Putamen (tissue), 1 donor: ENCODE measurements around the gene BIRC6.
"Not testable (repeated sequence)": the region's sequence is repeated elsewhere in the genome, so short reads cannot be mapped to it uniquely, and the experiment has no call there.

Experiments used
- DNase-seq: peaks from one replicate; pipeline ENCODE4 v3.0.0-alpha.2; 2016; ENCODE audit warnings: low spot score

BIRC6 gene

GRCh38 chr2:32446369-32446768 lies 89.5 kb downstream of the BIRC6 start:
- DNase-seq = no peak

GRCh38 chr2:32450851-32451250 lies 94.0 kb downstream of the BIRC6 start:
- DNase-seq = no peak

GRCh38 chr2:32452338-32453064 lies 95.7 kb downstream of the BIRC6 start:
- DNase-seq = no peak

- no peak for DNase-seq
Measured at GRCh38 chr2:32453242-32454062, 96.6 kb downstream of the BIRC6 start.

GRCh38 chr2:32455816-32456215 lies 99.0 kb downstream of the BIRC6 start:
- no peak for DNase-seq

DNA sequence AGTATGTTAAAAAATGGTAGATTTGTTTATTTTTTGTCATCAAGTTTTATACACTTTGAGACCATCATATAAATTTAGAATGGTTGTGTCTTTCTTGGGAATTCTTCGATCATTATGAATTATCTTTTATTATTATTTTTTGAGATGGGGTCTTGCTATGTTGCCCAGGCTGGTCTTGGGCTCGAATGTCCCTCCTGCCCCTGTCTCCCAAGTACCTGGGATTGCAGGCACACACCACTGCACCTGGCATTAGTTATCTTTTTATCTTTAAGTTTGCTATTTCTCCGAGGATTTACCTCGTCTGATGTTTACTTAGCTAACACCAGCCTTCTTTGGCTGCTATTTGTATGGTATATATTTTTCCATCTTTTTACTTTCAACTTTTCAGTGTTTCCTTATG lies 100.0 kb downstream of the BIRC6 start:
- no peak for DNase-seq

DNA sequence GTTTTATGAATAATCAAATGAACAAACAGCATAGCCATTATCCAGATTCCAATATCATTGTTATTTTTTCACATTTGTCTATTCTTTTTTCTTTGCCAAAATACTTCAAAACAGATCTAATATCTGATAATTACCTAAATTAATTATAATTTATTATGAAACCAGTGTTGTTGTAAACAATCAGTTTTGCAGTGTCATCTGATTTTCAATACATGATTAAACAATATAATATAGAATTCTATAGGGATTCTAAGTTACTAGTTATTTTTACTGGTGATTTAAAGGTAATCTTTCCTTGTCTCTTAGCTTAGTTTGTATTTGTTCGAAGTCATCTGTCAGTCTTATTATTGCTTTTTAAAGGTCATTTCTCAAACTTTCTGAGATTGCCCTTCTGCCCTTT lies 101.0 kb downstream of the BIRC6 start:
- DNase-seq = no peak

DNA sequence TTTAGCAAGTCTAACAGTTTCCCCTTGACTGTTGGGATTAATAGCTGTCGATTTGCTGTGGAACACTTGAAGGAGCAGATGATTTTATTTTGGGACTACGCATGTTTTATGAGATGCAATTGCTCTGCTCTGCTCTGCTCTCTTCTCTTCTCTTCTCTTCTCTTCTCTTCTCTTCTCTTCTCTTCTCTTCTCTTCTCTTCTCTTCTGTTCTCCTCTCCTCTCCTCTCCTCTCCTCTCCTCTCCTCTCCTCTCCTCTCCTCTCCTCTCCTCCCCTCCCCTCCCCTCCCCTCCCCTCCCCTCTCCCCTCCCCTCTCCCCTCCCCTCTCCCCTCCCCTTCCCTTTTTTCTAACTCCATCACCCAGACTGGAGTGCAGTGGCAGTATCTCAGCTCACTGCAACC lies 104.0 kb downstream of the BIRC6 start:
- DNase-seq = not testable (repeated sequence)

DNA sequence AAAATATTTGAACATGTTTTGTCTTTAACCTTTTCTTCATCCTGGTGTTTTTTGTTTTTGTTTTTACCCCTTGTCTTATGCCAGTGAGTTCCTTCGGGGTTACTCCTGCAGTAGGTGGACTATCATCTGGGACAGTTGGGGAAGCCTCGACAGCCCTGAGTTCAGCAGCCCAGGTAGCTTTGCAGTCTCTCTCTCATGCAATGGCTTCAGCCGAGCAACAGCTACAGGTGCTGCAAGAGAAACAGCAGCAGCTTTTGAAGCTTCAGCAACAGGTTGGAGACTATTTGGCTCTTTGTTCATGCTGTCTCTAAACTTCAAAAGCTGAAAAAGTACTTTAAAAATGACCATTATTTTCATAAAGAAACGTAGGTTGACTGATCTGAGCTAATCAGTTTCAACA lies 106.3 kb downstream of the BIRC6 start:
- no peak for DNase-seq

- DNase-seq = no peak
Measured at GRCh38 chr2:32464431-32464830, 107.6 kb downstream of the BIRC6 start.

DNA sequence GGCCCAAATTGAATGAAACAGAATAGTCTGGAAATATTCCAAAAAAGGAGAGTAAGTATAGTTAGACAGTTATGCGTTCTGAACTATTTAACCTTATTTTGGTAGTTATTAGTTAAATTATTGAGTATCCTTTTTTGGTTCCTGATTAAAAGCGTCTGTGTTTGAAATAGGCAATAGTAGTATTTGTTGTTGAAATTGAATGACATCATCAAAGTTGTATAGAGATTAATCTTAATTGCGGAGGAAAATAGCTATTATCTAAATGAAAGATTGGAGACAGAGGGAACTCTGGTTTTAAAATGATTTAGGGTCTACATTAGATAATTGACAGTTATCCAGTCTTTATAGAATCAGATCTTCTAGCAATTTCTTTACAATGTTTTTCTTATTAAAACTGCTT lies 115.8 kb downstream of the BIRC6 start:
- DNase-seq = no peak

DNA sequence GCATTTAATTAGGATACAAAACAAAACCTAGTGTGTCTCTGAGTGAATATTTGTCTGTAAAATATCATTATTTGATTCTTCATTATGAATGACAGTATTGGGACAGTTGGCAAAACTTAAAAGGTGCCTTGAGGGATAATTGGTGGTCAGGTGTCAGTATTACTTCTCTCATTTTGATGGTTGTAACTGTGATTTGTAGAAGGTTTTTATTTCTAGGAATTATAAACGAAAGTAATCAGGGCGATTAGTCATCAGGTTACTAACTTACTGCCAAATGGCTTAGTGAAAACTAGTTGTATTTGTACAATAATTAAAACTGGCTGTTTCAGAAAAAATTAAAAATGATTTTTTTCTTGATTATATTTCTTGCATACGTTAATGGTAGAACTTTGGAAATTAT lies 117.6 kb downstream of the BIRC6 start:
- no peak for DNase-seq

DNA sequence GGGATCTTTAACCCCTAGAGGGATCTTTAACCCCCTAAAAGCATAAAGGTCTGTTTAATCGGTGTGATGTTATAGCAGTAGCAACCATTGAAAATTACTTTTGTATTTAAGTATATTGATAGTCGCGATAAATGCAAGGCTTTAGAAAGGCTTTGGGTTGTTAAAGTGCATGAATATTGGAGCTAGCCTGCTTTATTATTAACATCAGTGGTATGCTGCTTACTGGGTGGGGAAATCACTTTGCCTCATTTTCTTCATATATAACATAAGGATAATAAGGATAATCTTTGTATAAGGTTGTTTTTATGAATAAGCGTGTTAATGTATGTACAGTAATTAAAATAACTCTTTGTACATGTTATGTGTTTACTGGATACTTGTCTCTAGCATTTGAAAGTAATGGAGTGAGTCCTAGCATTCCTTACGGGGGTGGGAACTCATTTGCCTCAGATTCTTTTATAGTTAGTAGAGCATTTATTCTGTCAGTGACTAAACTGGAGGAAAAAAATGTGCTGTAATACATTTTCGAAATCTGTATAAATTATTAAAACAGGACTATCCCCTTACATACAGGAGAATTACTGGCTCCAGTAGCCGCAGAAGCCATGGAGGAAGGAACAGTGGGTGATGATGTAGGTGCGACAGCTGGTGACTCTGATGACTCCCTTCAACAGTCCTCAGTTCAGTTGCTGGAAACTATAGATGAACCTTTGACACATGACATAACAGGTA lies 122.2 kb downstream of the BIRC6 start:
- peak; percentile 3 for DNase-seq

DNA sequence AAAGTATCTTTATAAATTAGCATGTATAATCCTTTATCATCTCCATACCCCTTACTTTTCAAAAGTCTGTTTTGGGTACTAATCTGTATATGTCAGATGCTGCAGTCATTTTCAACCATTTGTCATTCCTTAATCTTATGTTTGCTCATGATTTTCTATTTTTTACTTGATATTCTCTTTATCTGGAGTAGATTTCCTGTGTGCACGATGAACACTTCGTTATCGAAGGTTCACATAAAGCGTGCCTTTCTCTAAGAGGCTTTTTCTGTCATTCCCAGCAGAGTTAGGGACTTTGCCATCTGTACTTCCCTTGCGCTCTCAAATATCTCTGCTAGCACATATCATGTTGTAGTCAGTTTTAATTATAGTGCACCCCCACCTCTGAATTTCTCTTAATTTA lies 123.2 kb downstream of the BIRC6 start:
- no peak for DNase-seq

GRCh38 chr2:32482471-32482870 lies 125.6 kb downstream of the BIRC6 start:
- DNase-seq = no peak

GRCh38 chr2:32484937-32485336 lies 128.1 kb downstream of the BIRC6 start:
- DNase-seq = no peak

DNA sequence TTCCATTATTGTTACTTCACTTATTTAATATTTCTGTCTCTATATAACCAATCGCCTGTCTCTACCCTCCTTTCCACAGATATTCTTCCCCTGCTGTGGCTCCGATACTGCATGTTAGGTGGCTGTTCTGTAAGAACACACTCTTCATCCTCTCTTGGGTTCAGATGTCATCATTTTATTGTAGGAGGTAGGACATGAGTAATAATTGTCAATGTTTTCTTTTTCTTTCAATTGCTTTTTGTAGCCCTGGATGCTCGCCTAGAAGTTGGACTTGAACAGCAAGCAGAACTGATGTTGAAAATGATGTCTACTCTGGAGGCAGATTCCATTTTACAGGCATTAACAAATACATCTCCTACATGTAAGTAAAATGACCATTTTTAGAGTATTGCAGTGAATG lies 128.6 kb downstream of the BIRC6 start:
- no peak for DNase-seq

DNA sequence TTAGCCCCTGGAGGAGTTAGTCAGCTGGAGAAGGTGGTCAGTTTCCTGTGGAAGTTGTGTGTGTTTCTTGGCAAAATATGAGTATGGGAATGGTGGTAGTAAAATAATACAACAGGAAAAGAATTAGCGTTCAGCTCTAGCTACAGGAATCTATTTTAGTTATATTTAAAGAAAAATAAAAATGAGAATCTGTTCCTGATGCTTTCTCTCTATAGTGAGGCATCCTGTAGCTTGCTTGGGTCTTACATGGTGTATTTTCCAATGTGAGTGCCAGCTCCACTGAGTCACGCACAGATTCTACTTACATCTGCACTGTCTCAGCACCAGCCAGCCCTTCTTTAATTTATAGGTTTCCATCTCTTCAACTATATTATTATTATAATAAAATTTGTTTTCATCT lies 132.2 kb downstream of the BIRC6 start:
- DNase-seq = no peak

- no peak for DNase-seq
Measured at GRCh38 chr2:32491346-32491745, 134.5 kb downstream of the BIRC6 start.

DNA sequence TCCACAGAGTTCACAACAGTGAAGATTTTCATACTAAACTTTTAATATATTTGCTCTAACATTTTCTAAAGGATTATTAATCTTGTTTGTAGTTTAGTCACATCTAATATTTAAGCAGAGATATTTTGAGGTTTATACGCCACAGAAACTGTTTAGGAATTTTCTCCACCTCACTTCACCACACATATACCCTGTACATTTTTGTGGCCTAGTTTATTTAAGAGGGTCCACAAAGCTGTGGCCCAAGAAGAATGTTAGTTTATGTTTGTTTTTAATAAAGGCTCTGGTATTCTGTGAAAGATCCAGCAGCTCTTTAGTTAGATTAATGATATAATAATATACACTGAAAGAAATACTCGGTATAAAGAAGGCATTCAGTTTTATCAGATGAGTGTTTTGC lies 138.3 kb downstream of the BIRC6 start:
- no peak for DNase-seq

GRCh38 chr2:32496662-32497061 lies 139.8 kb downstream of the BIRC6 start:
- DNase-seq = no peak

DNA sequence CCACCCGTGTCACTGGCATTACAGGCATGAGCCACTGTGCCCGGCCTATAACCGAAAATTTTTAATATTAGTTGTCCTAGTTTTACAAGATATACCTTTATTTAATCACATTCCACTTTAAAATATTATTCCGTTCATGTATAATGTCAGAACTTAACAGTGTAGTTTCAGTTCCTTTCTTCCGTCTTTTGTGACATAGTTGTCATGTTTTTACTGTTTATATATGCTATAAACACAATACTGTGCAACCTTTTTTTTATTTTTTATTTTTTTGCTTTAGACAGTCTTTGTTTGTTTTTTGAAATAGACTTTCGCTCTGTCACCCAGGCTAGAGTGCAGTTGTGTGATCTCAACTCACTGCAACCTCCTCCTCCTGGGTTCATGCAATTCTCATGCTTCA lies 141.5 kb downstream of the BIRC6 start:
- no peak for DNase-seq

DNA sequence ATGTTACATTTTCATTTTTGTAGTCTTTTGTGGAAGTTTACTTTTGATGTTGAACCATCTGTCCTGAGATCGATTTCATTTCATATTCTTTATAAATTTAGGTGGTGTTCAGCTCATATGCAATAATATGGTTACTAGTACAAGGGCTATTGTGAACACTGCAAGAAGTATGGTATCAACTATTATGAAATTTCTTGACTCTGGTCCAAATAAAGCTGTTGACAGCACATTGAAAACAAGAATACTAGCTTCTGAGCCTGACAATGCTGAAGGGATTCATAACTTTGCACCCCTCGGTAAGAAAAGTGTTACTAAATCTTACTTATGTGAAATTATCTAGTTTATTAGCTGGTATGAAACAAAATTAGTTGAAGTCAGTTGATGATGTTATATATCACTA lies 146.1 kb downstream of the BIRC6 start:
- no peak for DNase-seq
